CD4-positive, alpha-beta T cell (primary cell): ENCODE results near the gene SMOC1. TPM values are rescaled to one million over a fixed set of nuclear protein-coding genes. Genes with fewer than 3 reads are reported as not detected.

Experiments used
- ATAC-seq: fragments of 200-7000 bp; cut with Tn5 transposase; one replicate; pipeline ENCODE4 v1.10.0; 2022; ENCODE audit warnings: mild to moderate bottlenecking; ENCODE audit not compliant: poor library complexity
- CTCF ChIA-PET: fragments of 350-600 bp; sonication (Branson Sonifier 250); formaldehyde crosslinking; loops from one replicate; lab custom pipeline; 2021; ENCODE audit warnings: antibody characterized with exemption, inconsistent platforms; lab: Charles Lee
- POLR2A ChIA-PET: fragments of 350-600 bp; sonication (Branson Sonifier 250); formaldehyde crosslinking; loops from one replicate; lab custom pipeline; 2021; ENCODE audit warnings: antibody characterized with exemption, inconsistent platforms; lab: Charles Lee
- DNase-seq, 14 experiments: peaks; one replicate each; pipeline ENCODE4 v3.0.0-alpha.2; 2013 to 2020; ENCODE audit warnings: mixed read lengths in 2 of 14
- H3K27ac ChIP-seq, 2 donors: one replicate each; pipeline versions ENCODE4 v1.5.1 to v1.7.0; 2013; ENCODE audit warnings: low read length in 2 of 2, low read depth in 1 of 2, mild to moderate bottlenecking in 1 of 2
- H3K27me3 ChIP-seq, 2 experiments: 1 replicate in 1 of 2; 2 replicates in 1 of 2; pipeline versions ENCODE4 v1.6.1 to v1.7.0; 2013; ENCODE audit warnings: low read length in 2 of 2, control low read depth in 1 of 2, mild to moderate bottlenecking in 1 of 2, moderate library complexity in 1 of 2; ENCODE audit not compliant: insufficient read depth in 2 of 2, control insufficient read depth in 1 of 2
- H3K36me3 ChIP-seq: one replicate; pipeline ENCODE4 v1.6.1; 2013; ENCODE audit warnings: low read length, control low read depth; ENCODE audit not compliant: insufficient read depth
- H3K4me1 ChIP-seq: one replicate; pipeline ENCODE4 v1.6.1; 2013; ENCODE audit warnings: low read length, control low read depth; ENCODE audit not compliant: insufficient read depth
- H3K4me3 ChIP-seq: one replicate; pipeline ENCODE4 v1.5.1; 2013; ENCODE audit warnings: mild to moderate bottlenecking, low read length, moderate library complexity
- H3K9me3 ChIP-seq, 2 experiments: 1 replicate in 1 of 2; 2 replicates in 1 of 2; pipeline versions ENCODE4 v1.6.1 to v1.7.0; 2013; ENCODE audit warnings: low read length in 2 of 2, mild to moderate bottlenecking in 2 of 2, control low read depth in 1 of 2, moderate library complexity in 1 of 2; ENCODE audit not compliant: control insufficient read depth in 1 of 2, insufficient read depth in 1 of 2
- H3K27ac Mint-ChIP-seq: one replicate; pipeline ENCODE4 v1.8.0; 2020; ENCODE audit warnings: mixed read lengths
- H3K27me3 Mint-ChIP-seq: one replicate; pipeline ENCODE4 v1.8.0; 2021; ENCODE audit warnings: mixed read lengths
- H3K36me3 Mint-ChIP-seq: one replicate; pipeline ENCODE4 v1.8.0; 2021; ENCODE audit warnings: low read depth, mixed read lengths
- H3K4me1 Mint-ChIP-seq: one replicate; pipeline ENCODE4 v1.8.0; 2021; ENCODE audit warnings: low read depth, mixed read lengths
- H3K4me3 Mint-ChIP-seq: one replicate; pipeline ENCODE4 v1.8.0; 2020; ENCODE audit warnings: mild to moderate bottlenecking, mixed read lengths
- H3K9me3 Mint-ChIP-seq: one replicate; pipeline ENCODE4 v1.8.0; 2020; ENCODE audit warnings: mixed read lengths
- intact Hi-C, 2 experiments: fragments of 100-400 bp; cut with DNase I in 1 of 2; cut with micrococcal nuclease in 1 of 2; formaldehyde crosslinking; loops; one replicate each; pipeline versions ENCODE4 v1.15.1 to v1.9.0; 2023 to 2025; cut with DNase I, micrococcal nuclease
- total RNA-seq, 174 experiments: library from RNA in 2 of 174; stranded (reverse) in 2 of 174; gene quantifications; one replicate each; pipeline ENCODE4 v1.2.3 and lab custom pipeline; 2021 to 2026
- TF ChIP-seq, protein P1 (sequence below): fragments of 200-600 bp; IDR thresholded peaks from one replicate; pipeline ENCODE4 v1.8.0; 2022; ENCODE audit warnings: antibody characterized with exemption, mild to moderate bottlenecking

SMOC1 gene
- total RNA-seq, 2 experiments from 2014 or later = not detected

DNA sequence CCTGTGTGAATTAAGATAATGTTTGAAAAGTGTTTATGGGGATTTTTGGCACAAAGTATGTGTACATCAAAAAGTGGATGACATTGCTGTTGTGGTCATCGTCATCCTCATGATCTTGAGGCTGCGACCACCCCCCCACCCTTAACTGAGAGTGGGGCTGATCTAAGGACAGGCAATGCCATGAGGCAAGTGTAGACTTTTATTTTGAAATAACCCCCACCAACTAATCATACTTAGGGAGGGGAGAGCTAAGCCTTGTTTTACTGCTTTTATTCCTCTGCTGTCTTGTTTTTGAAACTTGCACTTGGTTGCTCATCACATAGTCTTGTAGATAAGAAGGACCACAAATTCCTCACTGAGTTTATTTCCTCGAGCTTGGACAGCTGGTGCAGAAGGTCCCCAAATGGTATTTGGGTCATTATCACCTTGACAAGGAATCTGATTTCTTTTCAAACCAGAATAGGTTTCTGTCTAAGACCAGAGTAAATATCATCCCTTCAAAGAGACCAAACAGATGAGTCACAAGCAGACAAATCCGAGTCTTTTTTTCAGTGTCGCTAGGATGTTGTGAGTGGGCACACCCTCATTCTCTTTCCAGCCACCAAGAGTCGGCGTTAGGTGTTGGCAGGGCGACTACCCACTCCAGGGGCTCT, 23.9 kb upstream of the SMOC1 start:
- no peak for ATAC-seq
- intact Hi-C loops = no loop called here
- TF ChIP-seq, protein P1, sequence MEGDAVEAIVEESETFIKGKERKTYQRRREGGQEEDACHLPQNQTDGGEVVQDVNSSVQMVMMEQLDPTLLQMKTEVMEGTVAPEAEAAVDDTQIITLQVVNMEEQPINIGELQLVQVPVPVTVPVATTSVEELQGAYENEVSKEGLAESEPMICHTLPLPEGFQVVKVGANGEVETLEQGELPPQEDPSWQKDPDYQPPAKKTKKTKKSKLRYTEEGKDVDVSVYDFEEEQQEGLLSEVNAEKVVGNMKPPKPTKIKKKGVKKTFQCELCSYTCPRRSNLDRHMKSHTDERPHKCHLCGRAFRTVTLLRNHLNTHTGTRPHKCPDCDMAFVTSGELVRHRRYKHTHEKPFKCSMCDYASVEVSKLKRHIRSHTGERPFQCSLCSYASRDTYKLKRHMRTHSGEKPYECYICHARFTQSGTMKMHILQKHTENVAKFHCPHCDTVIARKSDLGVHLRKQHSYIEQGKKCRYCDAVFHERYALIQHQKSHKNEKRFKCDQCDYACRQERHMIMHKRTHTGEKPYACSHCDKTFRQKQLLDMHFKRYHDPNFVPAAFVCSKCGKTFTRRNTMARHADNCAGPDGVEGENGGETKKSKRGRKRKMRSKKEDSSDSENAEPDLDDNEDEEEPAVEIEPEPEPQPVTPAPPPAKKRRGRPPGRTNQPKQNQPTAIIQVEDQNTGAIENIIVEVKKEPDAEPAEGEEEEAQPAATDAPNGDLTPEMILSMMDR = no peak

DNA sequence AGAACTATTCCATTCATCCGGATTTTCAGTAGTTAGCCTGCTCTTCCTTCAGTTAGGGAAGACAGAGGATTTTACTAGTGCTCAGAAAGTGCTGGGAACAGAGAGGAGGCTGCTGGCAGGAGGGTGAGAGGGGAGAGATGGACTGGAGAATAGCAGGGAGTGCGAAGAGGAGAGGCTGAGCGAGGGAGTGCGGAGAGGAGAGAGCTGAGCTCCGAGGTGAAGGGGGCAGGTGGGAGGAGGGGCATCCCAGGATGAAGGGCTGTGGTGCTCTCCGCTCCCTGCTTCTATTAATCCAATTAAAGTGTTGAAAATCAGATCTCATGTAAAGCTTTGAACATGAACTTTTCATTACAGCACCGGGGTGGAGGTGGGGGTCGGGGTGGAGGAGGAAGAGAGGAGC, 20.4 kb upstream of the SMOC1 start:
- H3K4me3 ChIP-seq = no peak overlapping the region
- ChIA-PET POLR2A (no interaction called here), CTCF (no interaction called here)
- H3K4me1 ChIP-seq = no peaks in the 10 kb centered on the region
- TF ChIP-seq, protein P1 = no peak
- Mint-ChIP-seq H3K27me3 (peaks cover 22% of the 10 kb centered on the region), H3K9me3 (no peaks in the 10 kb centered on the region), H3K4me1 (no peaks in the 10 kb centered on the region), H3K36me3 (no peaks in the 10 kb centered on the region), H3K27ac (no peak overlapping the region), H3K4me3 (no peak overlapping the region)
- H3K9me3 ChIP-seq = no peaks in the 10 kb centered on the region
- DNase-seq (no peak), ATAC-seq (no peak)
- no peaks in the 10 kb centered on the region for H3K36me3 ChIP-seq
- no peak overlapping the region for H3K27ac ChIP-seq
- peaks cover 0 to 6% of the 10 kb centered on the region in 2 experiments for H3K27me3 ChIP-seq
- intact Hi-C loops = no loop called here

More for the DNA sequence above, 23.9 kb upstream of the SMOC1 start:
- Histone ChIP-seq H3K9me3 (no peaks in the 10 kb centered on the region), H3K4me1 (no peaks in the 10 kb centered on the region), H3K4me3 (no peak overlapping the region), H3K27me3 (peaks cover 0 to 7% of the 10 kb centered on the region in 2 experiments), H3K27ac (no peak overlapping the region), H3K36me3 (no peaks in the 10 kb centered on the region)
- Mint-ChIP-seq H3K27ac (no peak overlapping the region), H3K36me3 (no peaks in the 10 kb centered on the region), H3K4me3 (no peak overlapping the region), H3K27me3 (peaks cover 18% of the 10 kb centered on the region), H3K4me1 (no peaks in the 10 kb centered on the region), H3K9me3 (no peaks in the 10 kb centered on the region)
- ChIA-PET CTCF (no interaction called here), POLR2A (no interaction called here)
- DNase-seq = no peak

DNA sequence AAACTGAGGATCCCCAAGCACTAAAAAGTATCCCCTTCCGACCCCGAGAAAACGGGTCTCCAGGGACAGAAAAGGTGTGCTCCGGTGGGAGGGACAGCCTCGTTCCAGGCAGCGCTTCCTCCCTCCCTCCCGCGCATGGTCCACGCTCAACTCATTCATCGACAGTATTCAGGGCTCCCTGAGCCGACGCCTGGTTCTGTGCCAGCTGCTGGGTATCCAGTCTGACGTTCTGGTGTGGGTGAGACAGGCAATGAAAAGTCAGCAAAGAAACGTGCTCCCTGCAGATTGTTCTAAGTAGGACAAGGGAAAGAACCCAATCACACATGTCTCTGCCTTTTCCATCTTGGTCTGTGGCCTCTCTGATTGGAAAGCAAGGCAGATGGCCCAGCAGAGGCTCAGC, 19.6 kb upstream of the SMOC1 start:
- ChIA-PET CTCF (no interaction called here), POLR2A (no interaction called here)
- H3K9me3 Mint-ChIP-seq = no peaks in the 10 kb centered on the region
- Histone ChIP-seq H3K36me3 (no peaks in the 10 kb centered on the region), H3K9me3 (no peaks in the 10 kb centered on the region), H3K27me3 (peaks cover 0 to 5% of the 10 kb centered on the region in 2 experiments), H3K4me3 (no peak overlapping the region), H3K4me1 (no peaks in the 10 kb centered on the region), H3K27ac (no peak overlapping the region)
- no peak overlapping the region for H3K4me3 Mint-ChIP-seq
- DNase-seq (no peak), ATAC-seq (no peak)
- H3K36me3 Mint-ChIP-seq = no peaks in the 10 kb centered on the region
- TF ChIP-seq, protein P1 = no peak
- peaks cover 26% of the 10 kb centered on the region for H3K27me3 Mint-ChIP-seq
- H3K4me1 Mint-ChIP-seq = no peaks in the 10 kb centered on the region
- intact Hi-C loops = no loop called here
- no peak overlapping the region for H3K27ac Mint-ChIP-seq
